Ishikawa (cell line): ENCODE results near the gene LLGL2.

Experiments
- CEBPB ChIP-seq: IDR thresholded peaks from 2 replicates; pipeline ENCODE4 v1.6.1; 2012
- CREB1 ChIP-seq: IDR thresholded peaks from 2 replicates; pipeline ENCODE4 v1.6.1; 2012; ENCODE audit warnings: low read depth
- EGR1 ChIP-seq: IDR thresholded peaks from 2 replicates; pipeline ENCODE4 v1.6.1; 2012
- EP300 ChIP-seq: IDR thresholded peaks from 2 replicates; pipeline ENCODE4 v1.6.1; 2012; ENCODE audit warnings: borderline replicate concordance
- FOXM1 ChIP-seq: IDR thresholded peaks from 2 replicates; pipeline ENCODE4 v1.6.1; 2012; ENCODE audit warnings: low read depth, borderline replicate concordance
- NFIC ChIP-seq: IDR thresholded peaks from 2 replicates; pipeline ENCODE4 v1.6.1; 2012
- RAD21 ChIP-seq: IDR thresholded peaks from 2 replicates; pipeline ENCODE4 v1.6.1; 2012; ENCODE audit warnings: low read depth
- TAF1 ChIP-seq: IDR thresholded peaks from 2 replicates; pipeline ENCODE4 v1.6.1; 2012; ENCODE audit warnings: low read depth, mild to moderate bottlenecking
- TCF12 ChIP-seq: IDR thresholded peaks from 2 replicates; pipeline ENCODE4 v1.6.1; 2012; ENCODE audit warnings: low read depth
- TEAD4 ChIP-seq: IDR thresholded peaks from 2 replicates; pipeline ENCODE4 v1.6.1; 2012
- YY1 ChIP-seq: IDR thresholded peaks from 2 replicates; pipeline ENCODE4 v1.6.1; 2012; ENCODE audit warnings: low read depth
- ZBTB7A ChIP-seq: IDR thresholded peaks from 2 replicates; pipeline ENCODE4 v1.6.1; 2012; ENCODE audit warnings: low read depth
- TF ChIP-seq, protein P1 (sequence below): IDR thresholded peaks from 2 replicates; pipeline ENCODE4 v1.6.1; 2012; ENCODE audit warnings: low read depth, mild to moderate bottlenecking
- TF ChIP-seq, protein P2 (sequence below): IDR thresholded peaks from 2 replicates; pipeline ENCODE4 v1.6.1; 2012
- TF ChIP-seq, protein P3 (sequence below): IDR thresholded peaks from 2 replicates; pipeline ENCODE4 v1.6.1; 2012

Gene LLGL2

DNA sequence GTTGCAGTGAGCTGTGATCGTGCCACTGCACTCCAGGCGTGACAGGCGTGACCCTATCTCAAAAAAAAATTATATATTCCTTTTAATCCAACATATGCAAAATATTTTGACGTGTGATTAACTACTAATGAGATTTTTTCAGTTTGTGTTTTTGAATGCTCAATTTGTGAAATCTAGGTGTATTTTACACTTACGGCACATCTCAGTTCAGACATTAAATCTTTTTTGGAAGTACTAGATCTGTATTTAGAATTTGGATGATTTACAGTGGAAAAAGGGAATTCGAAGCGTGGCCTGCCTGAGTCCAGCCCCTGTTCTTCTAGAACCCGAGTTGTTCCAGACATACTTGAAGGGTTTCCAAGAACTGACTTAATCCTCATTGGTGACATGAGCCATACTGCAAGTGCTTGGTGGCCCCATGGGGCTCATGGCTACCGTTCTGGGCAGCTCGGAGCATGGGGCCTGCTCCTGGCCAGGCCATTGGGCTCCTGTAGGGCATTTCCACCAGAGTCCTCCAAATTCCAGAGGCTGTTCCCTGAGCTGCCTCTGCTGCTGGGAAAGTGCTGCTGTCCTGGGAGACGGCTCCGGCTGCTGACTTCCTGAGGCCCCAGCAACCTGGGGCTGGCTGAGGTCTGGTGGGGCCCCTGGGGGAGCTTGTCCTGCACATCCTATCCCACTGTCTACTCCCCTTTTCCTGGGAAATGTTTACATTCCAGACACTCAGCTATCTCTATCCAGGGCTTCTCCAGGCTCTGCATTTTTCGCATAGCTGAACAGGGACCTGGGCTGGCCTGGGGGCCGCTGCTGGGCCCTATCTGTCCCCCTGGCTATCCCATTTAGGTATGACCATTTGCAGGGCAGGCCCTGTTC is 27.2 kb downstream of the LLGL2 start:
- no peak for TF ChIP-seq TAF1
- TF ChIP-seq TCF12, result no peak
- TF ChIP-seq EGR1, result no peak
- no peak for TF ChIP-seq YY1
- no peak for TF ChIP-seq CREB1
- no peak for TF ChIP-seq FOXM1
- no peak for TF ChIP-seq TEAD4
- TF ChIP-seq, protein P1, sequence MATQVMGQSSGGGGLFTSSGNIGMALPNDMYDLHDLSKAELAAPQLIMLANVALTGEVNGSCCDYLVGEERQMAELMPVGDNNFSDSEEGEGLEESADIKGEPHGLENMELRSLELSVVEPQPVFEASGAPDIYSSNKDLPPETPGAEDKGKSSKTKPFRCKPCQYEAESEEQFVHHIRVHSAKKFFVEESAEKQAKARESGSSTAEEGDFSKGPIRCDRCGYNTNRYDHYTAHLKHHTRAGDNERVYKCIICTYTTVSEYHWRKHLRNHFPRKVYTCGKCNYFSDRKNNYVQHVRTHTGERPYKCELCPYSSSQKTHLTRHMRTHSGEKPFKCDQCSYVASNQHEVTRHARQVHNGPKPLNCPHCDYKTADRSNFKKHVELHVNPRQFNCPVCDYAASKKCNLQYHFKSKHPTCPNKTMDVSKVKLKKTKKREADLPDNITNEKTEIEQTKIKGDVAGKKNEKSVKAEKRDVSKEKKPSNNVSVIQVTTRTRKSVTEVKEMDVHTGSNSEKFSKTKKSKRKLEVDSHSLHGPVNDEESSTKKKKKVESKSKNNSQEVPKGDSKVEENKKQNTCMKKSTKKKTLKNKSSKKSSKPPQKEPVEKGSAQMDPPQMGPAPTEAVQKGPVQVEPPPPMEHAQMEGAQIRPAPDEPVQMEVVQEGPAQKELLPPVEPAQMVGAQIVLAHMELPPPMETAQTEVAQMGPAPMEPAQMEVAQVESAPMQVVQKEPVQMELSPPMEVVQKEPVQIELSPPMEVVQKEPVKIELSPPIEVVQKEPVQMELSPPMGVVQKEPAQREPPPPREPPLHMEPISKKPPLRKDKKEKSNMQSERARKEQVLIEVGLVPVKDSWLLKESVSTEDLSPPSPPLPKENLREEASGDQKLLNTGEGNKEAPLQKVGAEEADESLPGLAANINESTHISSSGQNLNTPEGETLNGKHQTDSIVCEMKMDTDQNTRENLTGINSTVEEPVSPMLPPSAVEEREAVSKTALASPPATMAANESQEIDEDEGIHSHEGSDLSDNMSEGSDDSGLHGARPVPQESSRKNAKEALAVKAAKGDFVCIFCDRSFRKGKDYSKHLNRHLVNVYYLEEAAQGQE, result no peak
- no peak for TF ChIP-seq RAD21
- TF ChIP-seq ZBTB7A, result no peak

DNA sequence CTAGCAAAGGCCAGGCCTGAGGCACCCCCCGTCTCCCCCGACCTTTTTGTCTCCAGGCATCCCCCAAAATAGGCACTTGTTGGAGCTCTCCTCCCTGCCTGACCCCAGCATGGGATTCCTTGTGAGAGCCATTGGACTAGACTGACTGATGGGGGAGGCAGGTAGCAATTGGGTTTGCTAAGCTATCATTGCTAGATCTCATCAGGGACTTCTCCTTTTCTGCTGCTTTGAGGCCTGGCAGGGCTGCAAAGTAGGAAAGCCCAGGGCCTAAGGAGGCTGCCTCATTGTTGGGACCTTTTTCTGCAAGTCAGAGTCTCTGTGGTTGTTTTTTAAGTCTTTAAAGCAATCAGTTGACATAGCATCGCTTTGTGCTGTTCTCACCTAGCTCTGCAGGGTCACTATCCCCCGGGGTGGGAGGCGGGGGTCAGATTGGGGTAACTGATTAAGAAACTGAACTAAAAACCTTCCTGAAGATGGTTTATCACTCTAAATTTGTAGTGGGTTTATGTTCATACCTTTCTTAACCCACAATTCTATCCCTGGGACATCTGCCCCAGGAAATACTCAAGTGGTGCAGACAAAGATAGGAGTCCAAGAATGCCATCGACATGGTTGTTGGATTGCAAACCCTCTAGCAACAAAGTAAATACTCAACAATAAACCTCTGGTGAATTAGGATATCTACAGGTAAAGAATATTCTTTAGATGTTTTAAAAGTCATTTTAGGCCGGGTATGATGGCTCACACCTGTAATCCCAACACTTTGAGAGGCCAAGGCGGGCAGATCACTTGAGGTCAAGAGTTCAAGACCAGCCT is 28.0 kb downstream of the LLGL2 start:
- TF ChIP-seq EGR1 (no peak), TAF1 (no peak), YY1 (no peak), ZBTB7A (no peak), TCF12 (no peak), TEAD4 (no peak), EP300 (no peak), NFIC (no peak), FOXM1 (no peak), RAD21 (no peak), CEBPB (no peak), CREB1 (no peak)
- TF ChIP-seq, protein P1, result no peak
- TF ChIP-seq, protein P2, sequence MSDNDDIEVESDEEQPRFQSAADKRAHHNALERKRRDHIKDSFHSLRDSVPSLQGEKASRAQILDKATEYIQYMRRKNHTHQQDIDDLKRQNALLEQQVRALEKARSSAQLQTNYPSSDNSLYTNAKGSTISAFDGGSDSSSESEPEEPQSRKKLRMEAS, result no peak
- TF ChIP-seq, protein P3, sequence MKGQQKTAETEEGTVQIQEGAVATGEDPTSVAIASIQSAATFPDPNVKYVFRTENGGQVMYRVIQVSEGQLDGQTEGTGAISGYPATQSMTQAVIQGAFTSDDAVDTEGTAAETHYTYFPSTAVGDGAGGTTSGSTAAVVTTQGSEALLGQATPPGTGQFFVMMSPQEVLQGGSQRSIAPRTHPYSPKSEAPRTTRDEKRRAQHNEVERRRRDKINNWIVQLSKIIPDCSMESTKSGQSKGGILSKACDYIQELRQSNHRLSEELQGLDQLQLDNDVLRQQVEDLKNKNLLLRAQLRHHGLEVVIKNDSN, result no peak

DNA sequence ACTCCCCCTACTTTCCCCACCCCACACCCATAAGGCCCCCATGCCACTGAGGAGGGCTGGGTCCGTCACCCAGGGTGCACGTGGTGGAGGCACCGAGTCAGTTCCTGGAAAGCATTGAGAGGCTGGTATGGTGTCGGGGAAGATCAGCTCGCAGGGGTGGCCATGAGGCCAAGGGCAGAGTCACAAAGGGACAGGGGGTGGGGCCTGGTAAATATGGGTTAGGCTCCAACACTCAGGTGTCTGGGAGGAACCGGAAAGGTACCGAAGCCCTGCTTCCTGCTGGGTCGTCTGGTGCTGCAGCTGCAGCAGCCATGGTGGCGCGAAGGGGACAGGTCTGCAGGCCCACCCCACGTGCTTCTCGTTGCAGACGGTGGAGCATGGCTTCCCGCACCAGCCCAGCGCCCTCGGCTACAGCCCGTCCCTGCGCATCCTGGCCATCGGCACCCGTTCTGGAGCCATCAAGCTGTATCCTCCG is 30.2 kb downstream of the LLGL2 start:
- no peak for TF ChIP-seq EP300
- no peak for TF ChIP-seq TAF1
- no peak for TF ChIP-seq FOXM1
- TF ChIP-seq RAD21, result no peak
- no peak for TF ChIP-seq ZBTB7A
- no peak for TF ChIP-seq NFIC
- TF ChIP-seq, protein P3, result no peak
- TF ChIP-seq, protein P2, result no peak
- no peak for TF ChIP-seq YY1
- no peak for TF ChIP-seq CEBPB
- TF ChIP-seq, protein P1, result no peak
- no peak for TF ChIP-seq TEAD4
- no peak for TF ChIP-seq CREB1
- TF ChIP-seq EGR1, result no peak
- no peak for TF ChIP-seq TCF12
